DOHH2 (cell line): ENCODE results near the gene MTHFD2L.

Source experiments
- H3F3A ChIP-seq: fragments of 200-600 bp; sonication (generic), shearing (Covaris generic); 2 replicates; pipeline ENCODE4 v1.6.0; 2016; ENCODE audit warnings: antibody characterized with exemption, mild to moderate bottlenecking; ENCODE audit not compliant: control insufficient read depth, insufficient read depth
- H3K27ac ChIP-seq: fragments of 200-600 bp; sonication (generic); 2 replicates; pipeline ENCODE4 v1.5.1; 2014; ENCODE audit warnings: low read depth, mild to moderate bottlenecking, low read length, moderate library complexity
- H3K27me3 ChIP-seq: fragments of 200-600 bp; sonication (generic); 2 replicates; pipeline ENCODE4 v1.6.1; 2014; ENCODE audit warnings: mild to moderate bottlenecking, low read length, mixed read lengths; ENCODE audit not compliant: control insufficient read depth
- H3K36me3 ChIP-seq: fragments of 200-600 bp; sonication (generic); 2 replicates; pipeline ENCODE4 v1.6.1; 2014; ENCODE audit warnings: mild to moderate bottlenecking, low read length, moderate library complexity, mixed read lengths; ENCODE audit not compliant: control insufficient read depth
- H3K4me1 ChIP-seq: fragments of 200-600 bp; sonication (generic); 2 replicates; pipeline ENCODE4 v1.6.1; 2014; ENCODE audit warnings: mild to moderate bottlenecking, low read length, mixed read lengths; ENCODE audit not compliant: control insufficient read depth
- H3K4me2 ChIP-seq: fragments of 200-600 bp; sonication (generic); 2 replicates; pipeline ENCODE4 v1.6.0; 2014; ENCODE audit warnings: mild to moderate bottlenecking, low read length, moderate library complexity
- H3K4me3 ChIP-seq: fragments of 200-600 bp; sonication (generic); 2 replicates; pipeline ENCODE4 v1.5.1; 2014; ENCODE audit warnings: mild to moderate bottlenecking, low read length, mixed read lengths
- H3K79me2 ChIP-seq: fragments of 200-600 bp; sonication (generic); 2 replicates; pipeline ENCODE4 v1.6.1; 2014; ENCODE audit warnings: mild to moderate bottlenecking, low read length, mixed read lengths; ENCODE audit not compliant: control insufficient read depth
- H3K9me2 ChIP-seq: fragments of 200-600 bp; sonication (generic); replicated peaks from 2 replicates; pipeline ENCODE4 v1.6.1; 2014; ENCODE audit warnings: mild to moderate bottlenecking, low read length, mixed read lengths; ENCODE audit not compliant: control insufficient read depth
- H3K9me3 ChIP-seq: fragments of 200-600 bp; sonication (generic); 2 replicates; pipeline ENCODE4 v1.6.1; 2014; ENCODE audit warnings: antibody characterized with exemption, low read length, mixed read lengths; ENCODE audit not compliant: control insufficient read depth, insufficient read depth
- H4K20me1 ChIP-seq: fragments of 200-600 bp; sonication (generic); 2 replicates; pipeline ENCODE4 v1.6.0; 2014; ENCODE audit warnings: low read depth, mild to moderate bottlenecking, antibody characterized with exemption, low read length, moderate library complexity; ENCODE audit not compliant: control insufficient read depth, insufficient read depth
- CTCF ChIP-seq: fragments of 200-600 bp; sonication (generic); IDR thresholded peaks from one replicate; pipeline ENCODE4 v1.5.1; 2014; ENCODE audit warnings: antibody characterized with exemption, mild to moderate bottlenecking, low read depth, low read length; ENCODE audit not compliant: poor library complexity, severe bottlenecking
- EZH2phosphoT487 ChIP-seq: fragments of 200-600 bp; sonication (generic); IDR thresholded peaks from 2 replicates; pipeline ENCODE4 v1.6.1; 2017; ENCODE audit warnings: borderline replicate concordance, mild to moderate bottlenecking, antibody characterized with exemption, low read length, moderate library complexity, mixed read lengths

The MTHFD2L gene

GRCh38 chr4:74237425-74237966 is 79.6 kb downstream of the MTHFD2L start:
- no peak overlapping the region for H3K27ac ChIP-seq
- no peak overlapping the region for H3K4me2 ChIP-seq
- no peaks in the 10 kb centered on the region for H3F3A ChIP-seq
- H3K36me3 ChIP-seq = no peaks in the 10 kb centered on the region
- H3K4me1 ChIP-seq = no peaks in the 10 kb centered on the region
- no peaks in the 10 kb centered on the region for H3K9me2 ChIP-seq
- H4K20me1 ChIP-seq = no peaks in the 10 kb centered on the region
- no peaks in the 10 kb centered on the region for H3K79me2 ChIP-seq
- TF ChIP-seq CTCF (no peak), EZH2phosphoT487 (no peak)
- no peak overlapping the region for H3K4me3 ChIP-seq
- no peaks in the 10 kb centered on the region for H3K27me3 ChIP-seq
- no peaks in the 10 kb centered on the region for H3K9me3 ChIP-seq

- no peaks in the 10 kb centered on the region for H3F3A ChIP-seq
Measured at GRCh38 chr4:74244049-74244448, 86.1 kb downstream of the MTHFD2L start.

GRCh38 chr4:74252933-74253332 is 95.0 kb downstream of the MTHFD2L start:
- TF ChIP-seq EZH2phosphoT487 (no peak), CTCF (no peak)
- no peaks in the 10 kb centered on the region for H3K4me1 ChIP-seq
- no peaks in the 10 kb centered on the region for H3K27me3 ChIP-seq
- no peaks in the 10 kb centered on the region for H3F3A ChIP-seq
- peaks cover 17% of the 10 kb centered on the region; the same call in 1 of the 2 replicates for H3K9me3 ChIP-seq
- no peaks in the 10 kb centered on the region for H3K9me2 ChIP-seq
- H3K79me2 ChIP-seq = no peaks in the 10 kb centered on the region
- H3K4me3 ChIP-seq = no peak overlapping the region
- no peak overlapping the region for H3K4me2 ChIP-seq
- H3K27ac ChIP-seq = no peak overlapping the region
- no peaks in the 10 kb centered on the region for H4K20me1 ChIP-seq
- no peaks in the 10 kb centered on the region for H3K36me3 ChIP-seq

More at GRCh38 chr4:74244049-74244448, 86.1 kb downstream of the MTHFD2L start:
- Histone ChIP-seq H3K4me2 (no peak overlapping the region), H3K9me3 (no peaks in the 10 kb centered on the region), H3K79me2 (no peaks in the 10 kb centered on the region), H4K20me1 (no peaks in the 10 kb centered on the region), H3K4me1 (no peaks in the 10 kb centered on the region), H3K4me3 (no peak overlapping the region), H3K27me3 (no peaks in the 10 kb centered on the region), H3K9me2 (no peaks in the 10 kb centered on the region), H3K27ac (no peak overlapping the region), H3K36me3 (no peaks in the 10 kb centered on the region)
- TF ChIP-seq EZH2phosphoT487 (no peak), CTCF (no peak)
